Measurements from ENCODE around the gene FHOD3.
A peak's percentile ranks its signal among the peaks of the same experiment; 100 is the strongest.
"Not testable (repeated sequence)": the region's sequence is repeated elsewhere in the genome, so short reads cannot be mapped to it uniquely, and the experiment has no call there.

FHOD3 gene

GRCh38 chr18:36756242-36756641 is 458.7 kb downstream of the FHOD3 start:
- DNase-seq (ENCODE audit: low spot score), result no peak

DNA sequence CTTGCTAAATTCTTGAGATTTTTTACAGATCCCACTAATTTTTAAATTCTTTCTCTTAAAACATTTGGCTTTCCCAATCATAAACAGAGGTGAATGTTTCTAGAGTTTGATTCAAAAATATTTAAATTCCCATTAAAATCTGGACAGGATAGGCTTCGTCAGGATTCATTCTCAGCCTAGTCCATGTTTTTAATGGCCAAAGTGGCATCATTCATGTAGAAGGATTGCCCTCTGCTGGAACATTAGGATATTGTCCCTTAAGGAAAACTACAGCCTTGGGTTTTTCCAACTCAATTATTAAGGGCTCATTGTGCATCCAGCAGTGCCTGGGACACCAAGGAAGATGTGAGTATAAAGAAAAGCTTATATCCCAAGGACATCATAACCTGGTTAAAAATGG is 459.6 kb downstream of the FHOD3 start:
- DNase-seq (ENCODE audit: low spot score), result peak; percentile 58

DNA sequence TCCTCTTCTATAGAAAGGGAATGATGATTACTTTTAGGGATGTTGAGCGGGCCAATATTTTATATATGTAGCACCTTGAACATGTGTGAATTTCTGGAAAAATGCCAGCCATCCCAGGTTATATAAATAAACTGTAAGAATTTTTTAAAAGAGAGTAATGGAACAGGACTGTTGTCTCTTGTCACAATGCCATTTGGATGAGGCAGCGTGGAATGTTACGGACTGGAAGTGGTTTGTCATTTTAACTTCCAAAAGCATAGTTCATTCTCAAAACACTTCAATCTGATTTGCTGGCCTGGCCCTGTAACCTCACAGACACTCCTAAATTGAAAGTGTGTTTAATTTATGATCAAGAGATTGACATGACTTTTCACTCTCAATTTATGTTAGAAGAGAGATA is 460.5 kb downstream of the FHOD3 start:
- DNase-seq (ENCODE audit: low spot score), result no peak

DNA sequence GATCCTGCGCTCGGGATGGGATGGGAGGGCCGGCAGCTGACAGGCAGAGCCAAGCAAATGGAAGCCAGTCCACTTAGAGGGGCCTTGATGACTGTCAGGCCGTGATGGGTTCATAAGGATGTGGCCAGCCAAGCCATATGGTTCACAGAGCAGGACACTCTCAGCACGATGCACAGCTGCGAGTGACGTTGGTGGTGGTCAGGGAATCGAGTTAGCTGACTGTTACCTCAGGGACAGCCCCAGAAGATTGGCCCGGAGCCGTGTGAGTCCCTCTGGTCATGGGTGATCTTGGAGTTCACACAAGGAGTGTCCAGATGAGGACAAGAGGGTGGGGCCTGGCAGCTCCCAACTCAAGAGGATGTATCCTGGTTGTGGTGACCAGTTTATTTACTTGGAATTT is 461.1 kb downstream of the FHOD3 start:
- DNase-seq (ENCODE audit: low spot score), result no peak

- no peak for DNase-seq (ENCODE audit: low spot score)
Observed at GRCh38 chr18:36759167-36759776, 461.8 kb downstream of the FHOD3 start.

- DNase-seq (ENCODE audit: low spot score), result no peak
Observed at GRCh38 chr18:36760598-36760997, 463.1 kb downstream of the FHOD3 start.

DNA sequence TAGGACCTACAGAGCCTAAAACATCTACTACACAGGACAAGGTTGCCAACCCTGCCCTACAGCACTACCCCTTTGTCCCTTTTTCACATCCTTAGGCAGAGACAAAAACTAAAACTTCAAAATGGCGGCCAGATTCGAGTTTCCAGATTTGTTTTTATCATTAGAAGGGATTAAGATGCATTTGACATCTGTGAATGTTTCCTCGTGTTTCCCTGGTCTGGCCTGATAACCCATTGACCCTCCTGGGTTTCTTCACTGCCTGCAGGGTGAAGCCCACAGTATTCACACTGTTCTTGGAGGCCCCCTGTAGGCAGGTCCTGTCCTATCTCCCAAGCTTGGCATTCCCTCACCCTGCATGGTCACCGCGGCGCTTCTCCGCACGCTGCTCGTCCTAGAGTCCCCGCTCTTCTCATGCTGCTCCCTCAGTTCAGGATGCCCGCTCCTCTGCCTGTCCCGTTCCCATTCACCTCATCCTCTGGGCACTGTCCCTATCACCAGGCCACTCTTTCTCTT is 463.7 kb downstream of the FHOD3 start:
- DNase-seq (ENCODE audit: low spot score), result peak; percentile 31

- no peak for DNase-seq (ENCODE audit: low spot score)
Observed at GRCh38 chr18:36762074-36762473, 464.6 kb downstream of the FHOD3 start.

DNA sequence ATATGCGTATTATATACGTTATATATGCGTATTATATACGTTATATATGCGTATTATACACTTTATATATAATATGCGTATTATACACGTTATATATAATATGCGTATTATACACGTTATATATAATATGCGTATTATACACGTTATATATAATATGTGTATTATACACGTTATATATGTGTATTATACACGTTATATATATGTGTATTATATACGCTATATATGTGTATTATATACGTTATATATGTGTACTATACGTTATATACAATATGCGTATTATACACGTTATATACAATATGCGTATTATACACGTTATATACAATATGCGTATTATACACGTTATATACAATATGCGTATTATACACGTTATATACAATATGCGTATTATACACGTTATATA is 465.5 kb downstream of the FHOD3 start:
- DNase-seq (ENCODE audit: low spot score), result not testable (repeated sequence)

- DNase-seq (ENCODE audit: low spot score), result no peak
Observed at GRCh38 chr18:36766836-36767235, 469.3 kb downstream of the FHOD3 start.

- DNase-seq (ENCODE audit: low spot score), result no peak
Observed at GRCh38 chr18:36769172-36769571, 471.7 kb downstream of the FHOD3 start.

DNA sequence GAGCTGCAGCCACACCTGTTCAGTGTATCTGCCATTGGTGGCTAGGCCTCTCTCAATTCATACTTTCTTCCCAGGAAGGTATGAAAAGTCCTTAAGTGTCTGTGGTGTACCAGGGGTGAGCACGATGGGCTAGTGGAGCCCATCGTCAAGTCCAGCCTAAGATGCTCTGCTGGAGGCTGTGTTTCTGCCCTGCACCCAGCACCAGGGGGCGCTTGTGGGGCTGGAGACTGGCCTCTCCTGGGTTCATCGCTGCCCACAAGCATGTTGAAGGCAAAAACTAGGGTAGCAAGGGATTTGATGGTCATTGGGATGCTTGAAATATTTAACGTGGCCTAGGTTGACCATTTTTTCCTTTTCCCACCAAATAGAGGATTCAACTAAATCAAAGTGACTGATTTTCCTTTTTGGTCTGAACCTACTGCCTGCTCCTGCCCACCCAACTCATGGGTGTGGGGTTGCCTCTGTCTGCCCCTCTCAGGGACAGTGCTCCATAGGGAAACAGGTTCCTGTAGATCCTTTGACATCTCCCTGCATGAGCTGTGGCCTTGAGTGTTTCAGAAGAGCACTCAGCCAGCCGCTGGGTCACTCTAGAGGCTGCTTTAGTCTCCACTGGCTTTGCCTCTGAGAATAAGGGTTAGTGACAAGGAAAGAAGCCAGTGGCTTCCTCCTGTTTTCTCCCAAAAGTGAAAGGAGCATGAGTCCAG is 472.2 kb downstream of the FHOD3 start:
- peak; percentile 59 for DNase-seq (ENCODE audit: low spot score)

DNA sequence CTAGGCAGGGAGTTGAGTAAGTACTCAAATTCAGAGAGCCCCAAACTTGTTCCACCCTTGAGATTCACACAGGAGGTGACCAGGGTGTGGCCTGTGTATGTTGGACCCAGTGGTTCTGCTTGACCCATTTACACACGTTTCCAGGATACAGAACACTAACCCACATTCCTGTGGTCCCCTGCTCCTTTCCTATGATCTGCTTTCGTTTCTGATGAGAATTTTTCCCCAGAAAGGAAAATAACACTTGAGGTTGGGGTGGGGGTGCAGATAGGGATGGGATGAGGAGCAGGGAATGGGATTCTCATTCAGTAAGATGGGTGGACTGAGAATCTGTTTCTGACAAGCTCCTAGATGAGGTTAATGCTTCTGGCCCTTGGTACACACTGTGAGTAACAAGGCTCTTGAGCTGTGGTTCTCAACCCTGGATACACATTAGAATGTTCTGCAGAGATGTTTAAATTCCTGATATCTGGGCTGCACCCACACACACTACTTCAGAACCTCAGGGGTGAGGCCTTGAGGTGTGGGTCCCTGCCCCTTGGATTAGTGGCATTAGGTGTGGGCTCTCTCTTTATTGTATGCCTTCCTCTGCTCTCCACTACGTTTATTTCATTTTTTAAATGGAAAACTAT is 472.9 kb downstream of the FHOD3 start:
- no peak for DNase-seq (ENCODE audit: low spot score)

DNA sequence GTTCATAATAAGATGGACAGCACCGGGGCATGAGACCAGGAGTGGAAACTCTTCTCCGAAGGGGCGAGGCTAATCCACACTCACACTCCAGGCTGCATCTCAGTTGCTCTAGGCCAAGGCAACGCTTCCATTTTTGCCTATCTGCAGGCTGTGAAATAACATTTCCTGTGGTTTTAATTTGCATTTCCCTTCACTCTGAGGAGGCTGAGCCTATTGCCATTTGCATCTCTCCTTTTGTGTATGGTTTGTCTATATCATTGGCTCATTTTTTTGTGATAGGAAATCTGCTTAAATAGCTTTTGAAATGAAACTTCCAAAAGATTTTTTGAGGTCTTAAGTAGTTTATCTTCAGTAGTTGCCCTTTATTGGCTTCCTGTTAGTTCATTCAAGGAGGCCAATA is 473.7 kb downstream of the FHOD3 start:
- DNase-seq (ENCODE audit: low spot score), result no peak

- DNase-seq (ENCODE audit: low spot score), result no peak
Observed at GRCh38 chr18:36772241-36772723, 474.8 kb downstream of the FHOD3 start.

- DNase-seq (ENCODE audit: low spot score), result no peak
Observed at GRCh38 chr18:36775396-36775795, 477.9 kb downstream of the FHOD3 start.

DNA sequence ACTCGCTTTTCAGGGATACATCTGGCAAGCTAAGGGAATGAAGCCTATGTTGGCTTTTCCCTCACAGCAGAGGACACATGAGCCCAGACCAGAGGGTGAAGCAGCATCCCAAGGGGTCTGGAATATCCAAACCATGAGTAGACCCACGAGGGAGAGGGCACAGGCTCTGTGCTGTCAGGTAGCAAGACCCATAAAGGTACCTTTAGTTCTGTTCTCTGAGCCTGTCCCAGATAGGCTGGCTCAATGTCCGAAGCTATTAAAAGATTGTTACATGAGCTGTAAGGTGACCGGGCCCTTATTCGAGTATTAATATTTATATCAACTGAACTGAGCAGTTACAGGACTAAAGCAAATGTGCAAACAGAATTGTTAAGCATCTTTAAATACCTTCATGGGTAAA is 479.1 kb downstream of the FHOD3 start:
- no peak for DNase-seq (ENCODE audit: low spot score)

- no peak for DNase-seq (ENCODE audit: low spot score)
Observed at GRCh38 chr18:36777566-36777965, 480.1 kb downstream of the FHOD3 start.

- no peak for DNase-seq (ENCODE audit: low spot score)
Observed at GRCh38 chr18:36780748-36781147, 483.2 kb downstream of the FHOD3 start.

- DNase-seq (ENCODE audit: low spot score), result no peak
Observed at GRCh38 chr18:36782710-36783109, 485.2 kb downstream of the FHOD3 start.

DNA sequence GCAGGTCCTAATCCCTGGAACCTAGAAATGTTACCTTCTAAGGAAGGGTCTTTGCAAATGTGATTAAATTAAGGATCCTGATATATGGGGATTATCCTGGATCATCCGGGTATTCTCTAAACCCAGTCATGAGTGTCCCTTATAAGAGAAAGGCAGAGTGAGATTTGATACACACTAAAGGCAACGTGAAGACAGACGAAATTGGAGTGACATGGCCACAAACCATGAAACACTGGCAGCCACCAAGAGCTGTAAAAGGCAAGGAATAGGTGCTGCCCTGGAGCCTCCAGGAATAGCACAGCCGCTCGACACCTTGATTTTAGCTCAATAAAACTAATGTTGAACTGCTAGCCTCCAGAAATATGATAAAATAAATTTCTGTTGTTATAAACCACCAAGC is 486.3 kb downstream of the FHOD3 start:
- DNase-seq (ENCODE audit: low spot score), result no peak

- peak; percentile 17 for DNase-seq (ENCODE audit: low spot score)
Observed at GRCh38 chr18:36786686-36787085, 489.2 kb downstream of the FHOD3 start.

DNA sequence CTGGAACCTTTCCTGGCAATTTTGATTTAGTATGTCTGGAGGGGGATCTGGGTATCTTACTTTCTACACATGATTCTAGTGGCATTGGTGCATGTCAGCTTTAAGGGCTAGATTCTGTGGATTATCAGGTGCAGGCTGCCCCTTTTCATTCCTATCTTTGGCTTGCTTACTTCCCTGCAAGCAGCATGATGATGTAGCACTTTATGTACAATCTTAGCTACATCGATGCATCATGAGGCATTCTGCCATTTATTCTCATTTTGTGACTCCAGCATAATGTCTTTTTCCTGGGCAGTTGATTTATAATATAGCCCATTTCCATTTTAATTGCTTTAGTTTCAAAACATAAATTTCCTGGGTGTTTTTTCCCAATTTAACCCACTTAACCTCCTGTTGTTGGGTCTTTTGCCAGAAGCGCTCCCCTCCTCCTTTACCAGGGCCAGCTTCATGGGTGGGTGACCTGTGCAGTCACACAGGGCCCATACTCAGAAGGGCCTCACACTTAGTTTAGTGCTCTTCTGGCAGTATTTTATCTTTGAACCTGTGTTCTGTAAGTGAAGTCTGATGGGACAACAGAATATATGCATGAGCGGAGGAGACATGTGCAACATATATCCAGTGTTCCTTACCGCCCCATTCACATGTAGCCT is 495.2 kb downstream of the FHOD3 start:
- no peak for DNase-seq (ENCODE audit: low spot score)
